Type B pancreatic cell (in vitro differentiated cells): ENCODE data around the gene SDR42E2. TPM values are rescaled to one million over a fixed set of nuclear protein-coding genes. Genes with fewer than 3 reads are reported as not detected.
"Not testable (repeated sequence)": the region's sequence is repeated elsewhere in the genome, so short reads cannot be mapped to it uniquely, and the experiment has no call there.

Experiments used
- DNase-seq: peaks from one replicate; pipeline ENCODE4 v3.0.0; 2021; ENCODE audit warnings: mixed read lengths; ENCODE audit not compliant: unreplicated experiment; ENCODE audit errors: extremely low spot score
- H3K27ac Mint-ChIP-seq: 2 replicates; pipeline ENCODE4 v1.8.0; 2021; ENCODE audit warnings: mild to moderate bottlenecking, mixed read lengths
- H3K27me3 Mint-ChIP-seq: 2 replicates; pipeline ENCODE4 v1.8.0; 2021; ENCODE audit warnings: mixed read lengths
- H3K36me3 Mint-ChIP-seq: 2 replicates; pipeline ENCODE4 v1.8.0; 2021; ENCODE audit warnings: mixed read lengths
- H3K4me1 Mint-ChIP-seq: one replicate; pipeline ENCODE4 v1.8.0; 2021; ENCODE audit warnings: mixed read lengths; ENCODE audit not compliant: unreplicated experiment
- H3K4me3 Mint-ChIP-seq: 2 replicates; pipeline ENCODE4 v1.8.0; 2021; ENCODE audit warnings: mild to moderate bottlenecking, mixed read lengths
- H3K9me3 Mint-ChIP-seq: 2 replicates; pipeline ENCODE4 v1.8.0; 2021; ENCODE audit warnings: mixed read lengths
- CTCF ChIP-seq: fragments of 200-600 bp; sonication (generic); conservative IDR thresholded peaks from 2 replicates; pipeline ENCODE4 v1.5.0; 2021; ENCODE audit warnings: antibody characterized with exemption, mild to moderate bottlenecking
- total RNA-seq: library from RNA; stranded (reverse); gene quantifications from 2 replicates; pipeline ENCODE4 v1.2.1, GENCODE V29; 2021; ENCODE audit warnings: low replicate concordance

The SDR42E2 gene
- total RNA-seq, 1 donor from 2014 or later = 0.19 TPM

- no peak for TF ChIP-seq CTCF
- H3K4me1 Mint-ChIP-seq = no peaks in the 10 kb centered on the region
- no peak overlapping the region for H3K4me3 Mint-ChIP-seq
- no peaks in the 10 kb centered on the region for H3K9me3 Mint-ChIP-seq
- peaks cover 27% of the 10 kb centered on the region for H3K27me3 Mint-ChIP-seq
- no peaks in the 10 kb centered on the region for H3K36me3 Mint-ChIP-seq
- H3K27ac Mint-ChIP-seq = no peak overlapping the region
- DNase-seq = no peak
These were observed 14.5 kb upstream of the SDR42E2 start for GRCh38 chr16:22147853-22148252.

GRCh38 chr16:22151246-22151998, 10.9 kb upstream of the SDR42E2 start:
- TF ChIP-seq CTCF = no peak
- Mint-ChIP-seq H3K27ac (no peak overlapping the region), H3K27me3 (peaks cover 29% of the 10 kb centered on the region), H3K9me3 (no peaks in the 10 kb centered on the region), H3K36me3 (no peaks in the 10 kb centered on the region), H3K4me1 (no peaks in the 10 kb centered on the region), H3K4me3 (no peak overlapping the region)
- DNase-seq = no peak

- Mint-ChIP-seq H3K27ac (no peak overlapping the region), H3K4me1 (no peaks in the 10 kb centered on the region), H3K9me3 (no peaks in the 10 kb centered on the region), H3K27me3 (peaks cover 28% of the 10 kb centered on the region), H3K36me3 (no peaks in the 10 kb centered on the region), H3K4me3 (no peak overlapping the region)
- TF ChIP-seq CTCF = no peak
- DNase-seq = no peak
These were observed 10.0 kb upstream of the SDR42E2 start for GRCh38 chr16:22152316-22152715.

DNA sequence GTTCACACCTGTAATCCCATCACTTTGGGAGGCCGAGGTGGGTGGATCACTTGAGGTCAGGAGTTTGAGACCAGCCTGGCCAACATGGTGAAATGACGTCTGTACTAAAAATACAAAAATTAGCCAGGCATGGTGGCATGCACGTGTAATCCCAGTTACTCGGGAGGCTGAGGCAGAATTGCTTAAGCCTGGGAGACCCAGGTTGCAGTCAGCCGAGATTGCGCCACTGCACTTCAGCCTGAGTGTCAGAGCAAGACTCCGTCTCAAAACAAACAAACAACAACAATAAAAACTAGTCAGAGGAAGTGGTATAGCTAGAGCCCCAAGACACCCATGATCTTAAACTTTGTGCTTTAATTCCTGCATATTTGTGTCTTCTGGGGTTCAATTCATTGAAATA, 9.2 kb upstream of the SDR42E2 start:
- not testable (repeated sequence) for H3K36me3 Mint-ChIP-seq, H3K4me3 Mint-ChIP-seq, DNase-seq, H3K27ac Mint-ChIP-seq, H3K4me1 Mint-ChIP-seq, H3K9me3 Mint-ChIP-seq
- H3K27me3 Mint-ChIP-seq = peaks cover 25% of the 10 kb centered on the region

DNA sequence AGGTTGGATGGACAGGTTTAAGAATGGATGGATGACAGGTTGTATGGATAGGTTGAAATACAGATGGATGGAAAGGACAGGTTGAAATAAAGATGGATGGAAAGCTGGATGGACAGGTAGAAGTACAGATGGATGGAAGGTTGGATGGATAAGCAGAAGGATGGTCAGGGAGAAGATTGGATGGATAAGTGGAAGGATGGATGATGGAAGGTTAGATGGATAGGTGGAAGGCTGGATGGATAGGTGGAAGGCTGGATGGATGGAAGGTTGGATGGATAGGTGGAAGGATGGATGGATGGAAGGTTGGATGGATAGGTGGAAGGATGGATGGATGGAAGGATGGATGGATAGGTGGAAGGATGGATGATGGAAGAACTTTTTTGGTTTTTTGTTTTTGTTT, 905 bp upstream of the SDR42E2 start:
- Mint-ChIP-seq H3K27me3 (peaks cover 57% of the 10 kb centered on the region), H3K9me3 (no peaks in the 10 kb centered on the region), H3K4me1 (no peaks in the 10 kb centered on the region), H3K27ac (no peak overlapping the region), H3K36me3 (no peaks in the 10 kb centered on the region), H3K4me3 (peak overlapping the region; percentile 16)
- no peak for DNase-seq
- TF ChIP-seq CTCF = no peak

DNA sequence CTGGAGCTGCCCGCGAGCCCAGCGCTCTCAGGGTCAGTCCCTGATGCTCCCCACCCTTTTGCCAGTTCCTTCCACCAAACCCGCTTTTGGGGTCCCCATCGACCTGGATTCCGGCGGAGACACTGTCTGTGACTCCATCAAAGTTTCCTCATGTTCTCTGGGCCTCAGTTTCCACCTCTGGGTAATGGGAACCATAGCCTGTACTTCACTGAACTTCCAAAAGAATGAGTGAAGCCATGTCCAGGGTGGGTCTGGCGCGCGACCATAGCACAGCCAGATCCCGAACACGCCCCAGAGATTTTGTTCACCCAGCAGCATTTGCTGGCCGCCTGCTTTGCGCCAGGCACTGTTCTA, 327 bp downstream of the SDR42E2 start:
- DNase-seq = no peak
- H3K4me1 Mint-ChIP-seq = no peaks in the 10 kb centered on the region
- H3K36me3 Mint-ChIP-seq = no peaks in the 10 kb centered on the region
- H3K4me3 Mint-ChIP-seq = no peak overlapping the region
- H3K27ac Mint-ChIP-seq = no peak overlapping the region
- TF ChIP-seq CTCF = no peak
- peaks cover 56% of the 10 kb centered on the region for H3K27me3 Mint-ChIP-seq
- H3K9me3 Mint-ChIP-seq = no peaks in the 10 kb centered on the region
